Heart left ventricle (tissue), 13 donors: ENCODE results near the gene EPO.

ENCODE experiments used
- CTCF ChIP-seq, 12 donors: fragments of 200-600 bp; sonication (generic) in 4 of 12; IDR thresholded peaks; one replicate each; pipeline versions ENCODE4 v1.5.0 to v1.8.0; 2018 to 2022; ENCODE audit warnings: antibody characterized with exemption in 12 of 12, mild to moderate bottlenecking in 5 of 12
- POLR2A ChIP-seq, 2 donors: fragments of 450-650 bp; IDR thresholded peaks; one replicate each; pipeline ENCODE4 v1.6.1; 2017; ENCODE audit warnings: antibody characterized with exemption in 2 of 2, mild to moderate bottlenecking in 2 of 2, moderate library complexity in 2 of 2
- donor health status: ischemic (EF 13 %, LVEDD 7.1; RV severe dilation, severe dysfunction).
- donor health status: DM: no; HTN: yes; CAD: no.
- donor health status: DM: no; HTN: no; CAD: no.
- donor health status: ischemic (EF 25% LVEDD 6.9; RV normal size, moderate dysfunction).
- donor health status: ischemic (EF 25% LVEDD 5.7; RV mildly dilated, moderate dysfunction).
- donor health status: ischemic (EF 35%, LVEDD 5.7; RV mildly dilated, moderate dysfunction).
- donor health status: nonischemic (EF 11% LVEDD 7.7; RV severe dilation, severe dysfunction).
- donor health status: DM: yes; HTN: yes; CAD: no.
- donor health status: PGD.
- donor health status: ischemic (EF 29% LVEDD 5.4; RV normal size, mild dysfunction).
- donor health status: nonischemic (EF 23%, LVEDD 6.1; RV moderate dilation, normal function).

- TF ChIP-seq CTCF (IDR thresholded peaks at IDR 0.05) (no peak), POLR2A (IDR thresholded peaks at IDR 0.05) (no peak)
These were observed 34.0 kb upstream of the EPO start for GRCh38 chr7:100686201-100686821.
